Stimulated activated CD8-positive, alpha-beta memory T cell treated with anti-CD3 and anti-CD28 coated beads, Interleukin-15, amount 100 ng/mL, for 4 hours (primary cell): ENCODE measurements around the gene DHX35.

ENCODE experiments used
- DNase-seq, 2 donors: peaks; one replicate each; pipeline ENCODE4 v3.0.0-alpha.2; 2020; ENCODE audit warnings: low read depth in 2 of 2

Gene DHX35, protein sequence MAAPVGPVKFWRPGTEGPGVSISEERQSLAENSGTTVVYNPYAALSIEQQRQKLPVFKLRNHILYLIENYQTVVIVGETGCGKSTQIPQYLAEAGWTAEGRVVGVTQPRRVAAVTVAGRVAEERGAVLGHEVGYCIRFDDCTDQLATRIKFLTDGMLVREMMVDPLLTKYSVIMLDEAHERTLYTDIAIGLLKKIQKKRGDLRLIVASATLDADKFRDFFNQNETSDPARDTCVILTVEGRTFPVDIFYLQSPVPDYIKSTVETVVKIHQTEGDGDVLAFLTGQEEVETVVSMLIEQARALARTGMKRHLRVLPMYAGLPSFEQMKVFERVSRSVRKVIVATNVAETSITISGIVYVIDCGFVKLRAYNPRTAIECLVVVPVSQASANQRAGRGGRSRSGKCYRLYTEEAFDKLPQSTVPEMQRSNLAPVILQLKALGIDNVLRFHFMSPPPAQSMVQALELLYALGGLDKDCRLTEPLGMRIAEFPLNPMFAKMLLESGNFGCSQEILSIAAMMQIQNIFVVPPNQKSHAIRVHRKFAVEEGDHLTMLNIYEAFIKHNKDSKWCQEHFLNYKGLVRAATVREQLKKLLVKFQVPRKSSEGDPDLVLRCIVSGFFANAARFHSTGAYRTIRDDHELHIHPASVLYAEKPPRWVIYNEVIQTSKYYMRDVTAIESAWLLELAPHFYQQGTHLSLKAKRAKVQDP

DNA sequence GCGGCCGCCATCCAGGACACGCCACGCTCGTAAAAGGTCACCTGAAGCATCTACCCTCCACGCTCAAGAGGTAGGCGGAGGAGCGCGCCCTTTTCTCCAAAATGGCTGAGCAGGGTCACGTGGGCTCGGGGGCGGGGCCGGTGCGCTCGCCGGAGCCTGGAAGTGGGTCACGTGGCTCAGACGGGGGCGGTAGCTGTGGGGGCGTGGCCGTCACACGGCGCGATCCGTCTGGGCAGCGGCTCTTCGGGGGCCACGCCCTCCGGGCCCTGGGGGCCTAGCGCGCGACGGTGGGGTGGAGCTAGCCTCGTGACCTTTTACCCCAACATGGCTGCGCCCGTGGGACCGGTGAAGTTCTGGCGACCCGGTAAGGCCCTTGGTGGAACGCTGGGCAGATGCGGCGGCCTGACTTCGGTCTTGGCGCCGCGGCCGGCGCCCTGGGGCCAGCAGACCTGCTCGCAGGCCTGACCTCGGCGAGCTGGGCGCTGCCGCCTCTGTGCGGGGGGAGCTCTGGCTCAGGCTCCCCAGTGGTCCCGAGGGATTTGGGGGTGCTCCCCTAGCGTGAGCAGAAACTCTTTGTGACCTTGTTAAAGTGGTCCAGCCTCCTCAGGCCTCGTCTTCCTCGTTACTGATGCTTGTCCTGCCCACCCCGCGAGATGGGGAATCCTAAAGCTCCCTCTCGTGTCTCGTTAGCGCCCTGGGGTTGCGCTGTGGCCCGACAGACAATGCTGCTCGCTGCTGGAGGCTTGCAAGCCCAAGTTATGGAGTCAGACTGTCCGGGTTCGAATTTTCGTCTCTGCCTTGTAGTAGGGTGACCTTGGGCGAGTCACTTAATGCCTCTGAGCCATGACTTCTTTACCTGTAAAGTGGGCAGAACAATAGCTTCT lies at the start of gene DHX35:
Gene DHX35, plus strand, starts transcription at position 301 of the 884 bp plus-strand sequence. Its CDS starts 24 bp downstream, at position 325.
- DNase-seq, result peak; percentile 95 to 99

DNA sequence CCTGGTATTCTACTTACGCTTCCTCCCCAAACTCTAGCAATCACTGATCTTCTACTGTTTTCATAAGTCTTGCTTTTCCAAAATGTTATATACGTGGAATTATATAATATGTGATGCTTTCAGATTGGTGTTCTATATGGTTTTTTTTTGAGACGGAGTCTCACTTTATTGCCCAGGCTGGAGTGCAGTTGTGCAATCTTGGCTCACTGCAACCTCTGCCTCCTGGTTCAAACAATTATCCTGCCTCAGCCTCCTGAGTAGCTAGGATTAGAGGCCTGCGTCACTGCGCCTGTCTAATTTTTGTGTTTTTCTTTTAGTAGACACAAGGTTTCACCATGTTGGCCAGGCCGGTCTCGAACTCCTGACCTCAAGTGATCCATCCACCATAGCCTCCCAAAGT lies 46.8 kb upstream of the DHX35 start:
- no peak for DNase-seq

DNA sequence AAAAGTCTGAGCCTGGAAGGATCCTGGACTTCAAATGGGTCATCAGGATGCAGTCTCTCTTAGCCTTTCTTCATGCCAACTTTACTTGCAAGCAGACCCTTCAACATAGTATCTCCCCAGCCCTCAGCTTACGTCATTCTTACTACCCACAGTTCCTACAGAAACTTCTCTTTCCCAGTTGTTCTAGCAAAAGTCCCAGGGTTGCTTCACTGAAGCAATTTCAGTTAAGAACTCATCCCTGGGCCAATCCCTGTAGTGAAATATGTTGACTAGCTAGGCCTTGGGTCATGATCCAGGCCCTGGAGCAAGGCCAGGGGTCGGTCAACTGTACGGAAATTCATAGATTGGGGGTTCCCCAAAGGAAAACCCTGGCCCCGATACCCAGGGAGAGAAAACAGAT lies 44.5 kb upstream of the DHX35 start:
- no peak for DNase-seq

DNA sequence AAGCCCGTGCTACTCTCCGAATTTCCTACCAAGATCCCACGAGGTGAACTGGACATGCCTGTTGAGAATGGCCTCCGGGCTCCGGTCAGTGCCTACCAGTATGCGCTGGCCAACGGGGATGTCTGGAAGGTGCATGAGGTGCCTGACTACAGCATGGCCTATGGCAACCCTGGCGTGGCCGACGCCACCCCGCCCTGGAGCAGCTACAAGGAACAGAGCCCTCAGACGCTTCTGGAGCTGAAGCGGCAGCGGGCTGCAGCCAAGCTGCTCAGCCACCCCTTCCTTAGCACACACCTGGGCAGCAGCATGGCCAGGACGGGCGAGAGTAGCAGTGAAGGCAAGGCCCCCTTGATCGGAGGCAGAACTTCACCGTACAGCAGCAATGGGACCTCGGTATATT lies 44.0 kb upstream of the DHX35 start:
- DNase-seq, result no peak

DNA sequence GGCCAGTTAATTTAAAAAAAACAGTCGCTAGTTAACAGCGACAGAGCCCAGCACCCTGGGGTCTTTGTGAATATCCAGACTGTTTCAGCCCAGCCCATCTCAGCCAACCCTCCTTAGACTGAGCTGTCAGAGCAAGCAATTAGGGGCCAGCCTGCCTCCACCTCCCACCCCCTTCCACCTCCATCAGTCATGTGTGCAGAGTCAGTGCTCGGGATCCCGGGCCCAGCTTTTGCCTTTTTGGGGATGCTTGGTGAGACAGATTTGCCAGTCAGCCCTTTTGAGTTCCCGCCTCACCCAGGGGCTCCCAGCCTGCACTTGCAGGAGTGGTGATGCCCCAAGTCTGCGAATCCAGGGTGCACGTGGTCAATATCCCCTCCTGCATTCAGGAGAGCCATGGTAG lies 42.5 kb upstream of the DHX35 start:
- no peak for DNase-seq

DNA sequence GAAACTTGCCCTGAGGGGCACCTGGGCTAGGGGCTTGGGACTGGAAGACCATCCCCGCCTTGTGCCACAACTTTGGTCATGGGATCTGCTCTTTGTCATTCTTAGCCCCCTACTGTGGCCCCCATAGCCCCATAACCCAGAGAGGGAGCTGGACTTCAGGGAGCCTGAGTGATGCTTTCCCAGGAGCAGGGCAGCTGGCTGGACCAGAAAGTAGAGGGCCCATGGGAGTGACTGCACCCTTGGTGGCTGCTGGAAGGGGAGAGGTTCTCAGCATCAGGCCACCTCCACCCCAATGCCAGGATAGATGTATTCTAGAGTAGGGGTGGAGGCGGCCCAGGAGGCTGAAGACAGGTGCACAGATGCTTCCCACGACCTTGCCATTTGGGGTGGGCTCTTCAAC lies 41.7 kb upstream of the DHX35 start:
- DNase-seq, result no peak

DNA sequence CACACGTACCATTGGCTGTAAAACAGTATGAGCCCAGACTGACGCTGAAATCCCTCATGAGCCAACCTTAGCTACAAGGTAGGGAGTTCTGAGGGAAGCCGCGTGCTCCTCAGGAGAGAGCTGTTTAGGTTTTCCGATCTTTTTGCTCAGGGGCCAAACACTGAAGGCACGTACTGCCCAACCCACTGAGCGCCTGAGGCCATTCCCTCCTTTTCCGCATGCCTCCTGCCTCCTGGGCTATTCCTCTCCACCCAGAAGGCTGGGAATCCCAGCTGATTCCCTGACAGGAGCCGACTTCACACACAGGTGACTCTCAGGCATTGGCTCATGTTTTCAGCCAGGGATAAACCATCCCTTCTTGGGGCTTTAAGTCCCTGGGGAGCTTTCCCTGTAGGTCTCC lies 41.3 kb upstream of the DHX35 start:
- no peak for DNase-seq

DNA sequence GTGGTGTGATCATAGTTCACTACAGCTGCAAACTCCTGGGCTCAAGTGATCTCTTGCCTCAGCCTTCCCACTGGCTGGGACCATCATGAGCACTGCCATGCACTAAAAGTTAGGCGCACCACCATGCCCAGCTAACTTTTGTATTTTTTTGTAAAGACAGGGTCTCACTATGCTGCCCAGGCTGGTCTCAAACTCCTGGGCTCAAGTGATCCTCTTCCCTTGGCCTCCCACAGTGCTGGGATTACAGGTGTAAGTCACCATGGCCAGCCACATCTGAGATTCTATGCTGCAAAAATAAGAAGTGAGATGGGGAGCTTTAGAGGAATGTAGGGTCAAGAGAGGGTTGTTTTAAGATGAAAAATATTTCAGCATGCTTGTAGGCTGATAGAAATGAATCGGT lies 37.4 kb upstream of the DHX35 start:
- no peak for DNase-seq

DNA sequence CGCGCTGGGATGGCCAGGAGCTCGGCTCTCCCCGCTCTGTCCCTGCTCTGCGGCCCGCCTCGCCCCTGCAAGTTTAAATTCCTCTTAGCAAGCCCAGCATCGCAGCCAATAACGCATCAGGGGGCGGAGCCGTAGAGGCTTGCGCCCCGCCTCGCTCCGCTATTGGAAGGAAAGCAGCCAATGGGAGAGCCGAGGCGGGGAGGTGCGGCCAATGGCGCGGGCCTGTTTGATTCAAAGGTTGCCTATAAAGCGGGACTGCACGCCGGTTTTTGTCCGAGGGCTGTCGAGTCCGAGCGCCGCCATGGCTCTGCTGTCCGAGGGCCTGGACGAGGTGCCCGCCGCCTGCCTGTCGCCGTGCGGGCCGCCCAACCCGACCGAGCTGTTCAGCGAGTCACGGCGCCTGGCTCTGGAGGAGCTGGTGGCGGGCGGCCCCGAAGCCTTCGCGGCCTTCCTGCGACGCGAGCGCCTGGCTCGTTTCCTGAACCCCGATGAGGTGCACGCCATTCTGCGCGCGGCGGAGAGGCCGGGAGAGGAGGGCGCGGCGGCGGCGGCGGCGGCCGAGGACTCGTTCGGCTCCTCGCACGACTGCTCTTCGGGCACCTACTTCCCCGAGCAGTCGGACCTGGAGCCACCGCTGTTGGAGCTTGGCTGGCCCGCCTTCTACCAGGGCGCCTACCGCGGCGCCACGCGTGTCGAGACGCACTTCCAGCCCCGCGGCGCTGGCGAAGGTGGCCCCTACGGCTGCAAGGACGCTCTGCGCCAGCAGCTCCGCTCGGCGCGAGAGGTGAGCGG lies 35.8 kb upstream of the DHX35 start, which contains the start of gene FAM83D:
Gene FAM83D, plus strand, starts transcription at position 276 of the 792 bp plus-strand sequence. Its CDS starts 26 bp downstream, at position 302.
- DNase-seq, result peak; percentile 80 to 87

DNA sequence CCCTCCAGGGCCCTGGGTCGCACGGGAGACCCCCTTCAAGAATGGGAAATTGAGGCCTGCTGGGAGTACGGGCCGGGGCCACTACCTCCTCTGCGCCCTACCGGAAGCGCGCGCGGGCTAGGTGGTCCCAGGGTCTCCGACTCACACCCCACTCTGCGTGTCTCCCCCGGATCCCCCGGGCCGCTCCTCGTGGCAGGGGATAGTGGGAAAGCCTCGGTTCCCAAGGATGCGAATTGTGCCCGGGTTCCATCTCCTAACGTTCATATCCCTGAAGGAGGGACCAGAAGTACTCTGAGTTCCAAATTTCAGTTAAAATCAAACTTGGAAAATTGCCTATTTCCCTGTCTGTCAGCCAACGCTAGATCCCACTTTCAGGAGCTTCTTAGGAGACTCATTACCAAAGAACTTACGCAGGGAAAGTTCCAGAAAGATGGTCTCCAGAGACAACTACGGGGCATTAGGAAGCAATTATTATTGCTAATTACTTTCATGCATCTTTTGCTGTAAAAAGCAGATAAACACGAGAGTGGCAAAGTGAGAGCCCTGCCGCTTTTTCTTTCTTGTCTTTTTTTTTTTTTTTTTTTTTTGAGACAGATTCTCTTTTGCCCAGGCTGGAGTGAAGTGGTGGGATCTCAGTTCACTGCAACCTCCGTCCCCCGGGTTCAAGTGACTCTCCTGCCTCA lies 35.1 kb upstream of the DHX35 start:
- no peak for DNase-seq

DNA sequence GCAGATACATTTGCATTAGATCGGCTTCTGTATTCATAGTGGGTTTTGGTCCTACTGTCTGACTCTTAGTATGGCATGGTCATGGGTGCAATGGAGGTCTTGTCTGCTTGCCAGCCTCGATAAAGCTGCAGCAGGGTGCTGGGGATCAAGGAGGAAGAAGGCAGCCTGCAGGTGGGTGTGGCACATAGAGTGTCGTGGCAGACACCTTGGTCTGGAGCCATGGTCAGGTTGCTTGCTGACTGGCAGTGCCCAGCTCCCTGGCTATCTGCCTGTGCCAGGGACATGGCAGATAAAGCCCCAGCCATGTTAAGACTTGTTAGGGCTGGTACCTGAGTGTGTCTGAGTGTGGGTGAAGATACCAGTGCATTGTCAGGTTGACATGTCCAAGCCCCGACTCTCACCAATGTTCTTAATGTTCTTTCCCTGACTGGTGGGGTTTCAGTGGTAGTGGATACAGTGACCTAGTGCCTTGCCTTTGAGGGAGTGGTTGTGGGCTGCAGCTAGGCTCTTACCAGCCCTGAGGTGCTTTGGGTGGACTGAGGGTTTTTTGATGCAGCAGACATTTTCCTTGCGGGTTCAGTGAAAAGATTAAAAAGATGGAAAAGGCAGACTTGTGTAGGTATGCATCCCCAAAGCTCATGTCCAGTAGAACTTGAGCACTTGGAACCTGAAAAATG lies 34.1 kb upstream of the DHX35 start:
- no peak for DNase-seq

DNA sequence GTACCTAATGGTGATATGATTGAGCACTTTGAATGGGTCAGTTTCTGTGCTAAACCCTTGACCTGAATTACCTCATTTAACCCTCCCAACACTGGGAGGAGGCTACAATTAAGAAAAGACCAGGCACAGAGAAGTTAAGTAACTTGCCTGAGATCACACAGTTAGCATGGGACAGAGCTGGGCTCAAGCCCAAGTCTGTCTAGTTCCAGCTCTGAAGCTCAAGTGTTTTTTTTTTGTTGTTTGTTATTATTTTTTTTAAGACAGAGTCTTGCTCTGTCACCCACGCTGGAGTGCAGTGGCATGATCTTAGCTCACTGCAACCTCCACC lies 31.9 kb upstream of the DHX35 start:
- no peak for DNase-seq

DNA sequence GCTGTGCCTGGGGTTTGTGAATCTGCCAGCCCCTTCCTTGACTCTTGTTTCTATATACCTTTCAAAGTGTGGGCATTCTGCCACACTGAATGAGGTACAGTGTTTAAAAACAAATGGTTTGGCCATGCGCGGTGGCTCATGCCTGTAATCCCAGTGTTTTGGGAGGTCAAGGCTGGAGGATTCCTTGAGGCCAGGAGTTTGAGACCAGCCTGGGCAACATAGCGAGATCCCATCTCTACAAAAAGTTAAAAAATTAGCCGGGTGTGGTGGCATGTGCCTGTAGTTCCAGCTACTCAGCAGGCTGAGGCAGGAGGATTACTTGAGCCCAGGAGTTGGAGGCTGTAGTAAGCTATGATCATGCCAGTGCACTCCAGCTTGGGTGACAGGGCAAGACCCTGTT lies 30.2 kb upstream of the DHX35 start:
- no peak for DNase-seq

DNA sequence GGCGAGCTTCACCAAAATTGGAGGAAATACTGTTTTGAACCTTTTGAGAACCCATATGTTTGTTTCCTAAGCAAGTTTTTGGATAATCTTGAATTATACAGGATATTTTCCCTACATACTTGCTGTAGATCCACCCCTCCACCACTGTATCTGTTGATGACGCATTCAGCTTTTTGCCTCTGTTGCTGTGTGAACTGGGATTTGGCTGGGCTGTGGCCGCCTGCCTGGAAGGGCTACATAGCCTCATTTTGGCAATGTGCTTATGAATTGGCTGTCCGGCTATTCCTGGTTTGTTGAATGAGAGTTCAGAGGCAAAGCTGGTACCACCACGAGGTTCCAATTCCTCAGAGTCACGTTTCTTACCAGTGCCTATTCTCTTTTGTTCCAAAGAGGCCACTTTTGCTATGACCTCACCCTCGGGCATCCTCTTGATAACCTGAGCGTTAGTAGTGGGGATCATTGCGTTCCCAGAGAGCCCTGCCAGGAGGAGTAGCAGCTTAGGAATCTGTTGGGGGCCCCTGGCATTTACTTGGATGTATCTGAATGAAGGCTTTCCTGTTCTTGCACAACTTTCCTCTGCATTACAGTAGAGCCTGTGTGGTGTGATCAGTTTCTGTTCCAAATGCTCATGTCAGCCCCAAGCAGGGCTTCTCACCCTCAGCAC lies 29.6 kb upstream of the DHX35 start:
- DNase-seq, result no peak

DNA sequence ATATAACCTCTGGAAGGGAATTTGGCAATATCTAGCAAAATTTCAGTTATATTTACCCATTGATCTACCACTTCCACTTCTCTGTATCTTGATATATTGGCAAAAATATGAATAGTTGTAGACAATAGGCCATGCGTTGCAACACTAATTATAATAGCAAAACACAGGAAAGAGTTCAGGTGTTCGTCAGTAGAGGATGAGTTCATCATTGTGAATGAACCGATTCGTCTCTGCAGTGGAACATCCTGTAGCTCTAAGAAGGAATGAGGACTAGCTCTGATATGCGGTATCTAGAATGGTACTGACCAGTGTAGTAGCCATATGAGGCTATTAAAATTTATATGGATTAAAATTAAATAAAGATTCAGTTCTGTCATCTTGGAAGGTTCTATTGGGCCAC lies 27.6 kb upstream of the DHX35 start:
- no peak for DNase-seq

DNA sequence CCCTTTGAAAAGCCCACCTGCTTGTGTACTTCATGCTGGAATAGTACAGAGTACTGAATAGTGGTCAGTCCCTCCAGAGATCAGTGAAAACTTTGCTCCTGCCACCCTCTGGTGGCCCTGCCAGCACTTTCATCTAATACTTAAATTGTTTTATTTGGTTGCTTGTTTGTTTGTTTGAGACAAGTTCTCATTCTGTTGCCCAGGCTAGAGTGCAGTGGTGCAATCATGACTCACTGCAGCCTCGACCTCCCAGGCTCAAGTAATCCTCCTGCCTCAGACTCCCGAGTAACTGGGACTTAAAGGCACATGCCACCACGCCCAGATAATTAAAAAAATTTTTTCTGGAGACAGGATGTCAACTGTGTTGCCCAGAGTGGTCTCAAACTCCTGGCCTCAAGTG lies 26.9 kb upstream of the DHX35 start:
- DNase-seq, result no peak

DNA sequence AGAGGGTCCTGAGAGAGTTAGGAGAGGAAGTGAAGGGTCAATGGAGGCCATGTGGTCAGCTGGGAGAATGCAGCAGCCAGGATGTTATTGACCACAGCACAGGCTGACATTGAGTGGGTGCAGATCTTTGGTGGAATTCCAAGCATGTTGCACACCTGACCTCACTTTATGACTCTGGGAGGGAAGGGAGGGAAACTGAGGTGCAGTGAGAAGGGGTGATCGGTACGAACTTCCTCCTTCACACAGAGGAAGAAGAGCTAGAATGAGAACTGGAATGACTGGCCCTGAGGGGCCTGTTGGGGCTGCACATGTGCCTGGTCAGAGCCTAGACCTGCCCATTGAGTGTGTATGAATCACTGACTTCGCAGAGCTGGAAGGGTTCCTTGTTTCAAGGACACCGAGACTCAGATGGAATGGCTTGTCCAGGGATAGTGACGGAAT lies 26.2 kb upstream of the DHX35 start:
- no peak for DNase-seq

DNA sequence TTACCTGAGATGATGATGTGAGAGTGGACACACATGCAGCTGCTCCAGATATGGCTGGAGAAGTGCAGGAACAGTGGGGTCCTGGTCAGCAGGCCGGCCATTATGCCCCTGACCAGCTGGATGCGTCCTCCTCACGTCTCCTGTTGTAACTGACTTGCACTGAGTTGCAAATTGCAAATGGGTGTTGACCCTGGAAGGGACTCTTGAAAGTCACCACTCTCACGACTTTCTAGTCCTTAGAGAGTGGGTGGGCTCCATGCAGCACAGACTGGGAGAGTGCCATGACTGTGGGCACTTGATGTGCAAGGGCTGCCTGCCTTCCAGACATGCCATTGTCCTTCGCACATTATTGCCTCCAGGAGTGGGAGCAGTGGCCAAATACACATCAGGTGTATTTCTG lies 25.1 kb upstream of the DHX35 start:
- DNase-seq, result no peak

DNA sequence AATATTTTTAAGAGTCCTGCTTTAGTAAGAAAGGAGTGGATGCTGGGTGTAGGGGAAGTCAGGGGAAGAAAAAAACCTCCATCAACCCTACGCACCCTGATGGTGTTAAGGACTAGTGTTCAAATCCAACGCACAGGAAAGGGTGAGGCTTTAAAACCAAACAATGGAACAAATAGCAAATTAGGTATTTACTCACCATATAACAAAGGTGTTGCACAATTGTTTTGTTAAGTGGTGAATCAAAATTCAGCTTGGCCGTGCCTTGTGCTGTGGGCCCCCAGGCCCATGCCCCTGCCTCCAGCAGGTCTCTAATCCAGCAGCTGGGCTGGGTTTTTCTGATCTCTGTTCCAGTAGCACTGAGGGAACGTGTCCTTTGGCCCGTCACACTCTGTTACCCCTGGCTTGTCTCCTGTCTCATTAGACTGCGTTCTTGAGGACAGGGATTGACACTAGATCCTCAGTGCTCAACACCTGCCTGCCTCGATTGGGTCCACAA lies 24.1 kb upstream of the DHX35 start:
- no peak for DNase-seq

DNA sequence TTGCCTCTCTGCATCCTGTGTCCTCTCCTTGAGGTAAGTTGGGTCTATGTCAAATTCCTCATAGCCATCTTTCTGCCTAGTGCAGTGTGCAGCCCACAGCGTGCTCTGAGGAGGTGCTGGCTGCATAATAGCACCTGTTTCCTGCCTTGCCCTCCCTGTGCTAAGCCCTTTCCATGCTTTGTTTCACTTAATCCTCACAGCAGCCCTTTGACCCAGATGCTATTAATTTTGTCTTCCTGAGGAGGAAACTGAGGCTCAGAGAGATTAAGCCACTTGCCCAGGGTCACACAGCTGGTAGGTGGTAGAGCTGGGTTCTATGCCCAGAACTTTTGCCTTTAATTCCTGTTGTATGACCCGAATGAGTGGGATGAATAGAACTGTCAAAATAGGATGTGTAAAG lies 22.5 kb upstream of the DHX35 start:
- DNase-seq, result no peak
